Large intestine (tissue), 3 donors: Measurements from ENCODE around the gene CELF4. TPM values are rescaled to one million over a fixed set of nuclear protein-coding genes. Genes with fewer than 3 reads are reported as not detected.
"Not testable (repeated sequence)": the region's sequence is repeated elsewhere in the genome, so short reads cannot be mapped to it uniquely, and the experiment has no call there.

Source experiments
- DNase-seq, 2 donors: peaks; one replicate each; pipeline versions ENCODE4 v3.0.0 to v3.0.0-alpha.2; 2013
- H3K27ac ChIP-seq: one replicate; pipeline ENCODE4 v1.5.1; 2013; ENCODE audit warnings: low read length
- H3K27me3 ChIP-seq: 2 replicates; pipeline ENCODE4 v1.6.1; 2013; ENCODE audit warnings: low read length; ENCODE audit not compliant: control insufficient read depth, insufficient read depth
- H3K36me3 ChIP-seq: 2 replicates; pipeline ENCODE4 v1.6.1; 2013; ENCODE audit warnings: low read length; ENCODE audit not compliant: control insufficient read depth, insufficient read depth
- H3K4me1 ChIP-seq: one replicate; pipeline ENCODE4 v1.6.1; 2013; ENCODE audit warnings: low read length; ENCODE audit not compliant: control insufficient read depth, insufficient read depth
- H3K4me3 ChIP-seq: one replicate; pipeline ENCODE4 v1.5.1; 2013; ENCODE audit warnings: low read length
- H3K9me3 ChIP-seq: one replicate; pipeline ENCODE4 v1.6.1; 2013; ENCODE audit warnings: mild to moderate bottlenecking, low read depth, low read length, moderate library complexity; ENCODE audit not compliant: control insufficient read depth
- WGBS: methylation state at CpG from one replicate; pipeline ENCODE4 v1.1.5; 2013; ENCODE audit warnings: low lambda C conversion rate; ENCODE audit not compliant: insufficient coverage; 5-methylcytosine and 5-hydroxymethylcytosine counted together
- polyA plus RNA-seq: library from polyadenylated mRNA; unstranded; fragments of 120-200 nt; gene quantifications from one replicate; pipeline ENCODE4 v1.2.1, GENCODE V29; 2013

CELF4 gene
- polyA plus RNA-seq, 1 donor = 16.2 TPM

- H3K4me1 ChIP-seq = no peaks in the 10 kb centered on the region
- H3K27me3 ChIP-seq = peaks cover 21% of the 10 kb centered on the region
- H3K9me3 ChIP-seq = no peaks in the 10 kb centered on the region
- no peak for DNase-seq
- no CpG with 5 or more reads among the region's 21 CpGs for WGBS
- no peak overlapping the region for H3K27ac ChIP-seq
- no peaks in the 10 kb centered on the region for H3K36me3 ChIP-seq
- H3K4me3 ChIP-seq = no peak overlapping the region
These were observed 203.3 kb downstream of the CELF4 start for GRCh38 chr18:37362158-37362890.

- Histone ChIP-seq H3K9me3 (no peaks in the 10 kb centered on the region), H3K4me3 (no peak overlapping the region), H3K4me1 (no peaks in the 10 kb centered on the region), H3K27ac (no peak overlapping the region), H3K36me3 (no peaks in the 10 kb centered on the region), H3K27me3 (peaks cover 21% of the 10 kb centered on the region)
- no CpG with 5 or more reads among the region's 19 CpGs for WGBS
- no peak for DNase-seq
These were observed 204.1 kb downstream of the CELF4 start for GRCh38 chr18:37361335-37362157.

GRCh38 chr18:37358061-37358460 is 207.5 kb downstream of the CELF4 start:
- not testable (repeated sequence) for DNase-seq, H3K36me3 ChIP-seq, H3K4me1 ChIP-seq, H3K4me3 ChIP-seq, H3K9me3 ChIP-seq, H3K27ac ChIP-seq
- peaks cover 15% of the 10 kb centered on the region for H3K27me3 ChIP-seq
- no CpG with 5 or more reads among the region's 9 CpGs for WGBS

GRCh38 chr18:37355772-37356171 is 209.8 kb downstream of the CELF4 start:
- H3K4me1 ChIP-seq = no peaks in the 10 kb centered on the region
- DNase-seq = no peak
- H3K9me3 ChIP-seq = no peaks in the 10 kb centered on the region
- WGBS = no CpG with 5 or more reads among the region's 3 CpGs
- no peak overlapping the region for H3K27ac ChIP-seq
- no peaks in the 10 kb centered on the region for H3K27me3 ChIP-seq
- no peaks in the 10 kb centered on the region for H3K36me3 ChIP-seq
- no peak overlapping the region for H3K4me3 ChIP-seq

GRCh38 chr18:37351110-37351509 is 214.5 kb downstream of the CELF4 start:
- no peaks in the 10 kb centered on the region for H3K4me1 ChIP-seq
- H3K27ac ChIP-seq = no peak overlapping the region
- no peak for DNase-seq
- no peaks in the 10 kb centered on the region for H3K36me3 ChIP-seq
- no CpG with 5 or more reads among the region's 9 CpGs for WGBS
- H3K4me3 ChIP-seq = no peak overlapping the region
- H3K27me3 ChIP-seq = no peaks in the 10 kb centered on the region
- H3K9me3 ChIP-seq = no peaks in the 10 kb centered on the region

- DNase-seq = no peak
- H3K27me3 ChIP-seq = peaks cover 6% of the 10 kb centered on the region
- H3K4me1 ChIP-seq = no peaks in the 10 kb centered on the region
- no peaks in the 10 kb centered on the region for H3K9me3 ChIP-seq
- no CpG with 5 or more reads among the region's 2 CpGs for WGBS
- no peaks in the 10 kb centered on the region for H3K36me3 ChIP-seq
- no peak overlapping the region for H3K4me3 ChIP-seq
- H3K27ac ChIP-seq = no peak overlapping the region
These were observed 216.9 kb downstream of the CELF4 start for GRCh38 chr18:37348729-37349128.

- no peaks in the 10 kb centered on the region for H3K4me1 ChIP-seq
- no peak for DNase-seq
- no peaks in the 10 kb centered on the region for H3K36me3 ChIP-seq
- peaks cover 10% of the 10 kb centered on the region for H3K27me3 ChIP-seq
- no peak overlapping the region for H3K4me3 ChIP-seq
- no peak overlapping the region for H3K27ac ChIP-seq
- no peaks in the 10 kb centered on the region for H3K9me3 ChIP-seq
- whole genome bisulfite sequencing = no CpG with 5 or more reads among the region's 3 CpGs
These were observed 219.6 kb downstream of the CELF4 start for GRCh38 chr18:37346048-37346447.

- no CpG with 5 or more reads among the region's 7 CpGs for WGBS
- no peaks in the 10 kb centered on the region for H3K36me3 ChIP-seq
- H3K4me3 ChIP-seq = no peak overlapping the region
- peaks cover 10% of the 10 kb centered on the region for H3K27me3 ChIP-seq
- H3K27ac ChIP-seq = no peak overlapping the region
- H3K4me1 ChIP-seq = no peaks in the 10 kb centered on the region
- DNase-seq = no peak
- H3K9me3 ChIP-seq = no peaks in the 10 kb centered on the region
These were observed 222.1 kb downstream of the CELF4 start for GRCh38 chr18:37343542-37343851.

- H3K27ac ChIP-seq = no peak overlapping the region
- no peaks in the 10 kb centered on the region for H3K4me1 ChIP-seq
- no peaks in the 10 kb centered on the region for H3K36me3 ChIP-seq
- 20% methylated on average over 1 of the region's 5 CpGs for WGBS
- H3K9me3 ChIP-seq = no peaks in the 10 kb centered on the region
- H3K27me3 ChIP-seq = peaks cover 10% of the 10 kb centered on the region
- no peak overlapping the region for H3K4me3 ChIP-seq
- no peak for DNase-seq
These were observed 224.0 kb downstream of the CELF4 start for GRCh38 chr18:37341473-37342086.

GRCh38 chr18:37341016-37341415 is 224.6 kb downstream of the CELF4 start:
- H3K9me3 ChIP-seq = no peaks in the 10 kb centered on the region
- no peak overlapping the region for H3K4me3 ChIP-seq
- WGBS = no CpG with 5 or more reads among the region's 2 CpGs
- no peaks in the 10 kb centered on the region for H3K4me1 ChIP-seq
- H3K36me3 ChIP-seq = no peaks in the 10 kb centered on the region
- peaks cover 10% of the 10 kb centered on the region for H3K27me3 ChIP-seq
- DNase-seq = no peak
- no peak overlapping the region for H3K27ac ChIP-seq
